MM.1S (cell line): ENCODE data around the gene MIOX.

Experiments used
- EZH2phosphoT487 ChIP-seq: fragments of 300-600 bp; sonication (generic); IDR thresholded peaks from 2 replicates; pipeline ENCODE4 v1.6.1; 2018; ENCODE audit warnings: antibody characterized with exemption, low read length
- TF ChIP-seq, protein P1 (sequence below): fragments of 300-600 bp; sonication (generic); IDR thresholded peaks from 2 replicates; pipeline ENCODE4 v1.5.1; 2016; ENCODE audit warnings: antibody characterized with exemption, low read length, mixed read lengths

DNA sequence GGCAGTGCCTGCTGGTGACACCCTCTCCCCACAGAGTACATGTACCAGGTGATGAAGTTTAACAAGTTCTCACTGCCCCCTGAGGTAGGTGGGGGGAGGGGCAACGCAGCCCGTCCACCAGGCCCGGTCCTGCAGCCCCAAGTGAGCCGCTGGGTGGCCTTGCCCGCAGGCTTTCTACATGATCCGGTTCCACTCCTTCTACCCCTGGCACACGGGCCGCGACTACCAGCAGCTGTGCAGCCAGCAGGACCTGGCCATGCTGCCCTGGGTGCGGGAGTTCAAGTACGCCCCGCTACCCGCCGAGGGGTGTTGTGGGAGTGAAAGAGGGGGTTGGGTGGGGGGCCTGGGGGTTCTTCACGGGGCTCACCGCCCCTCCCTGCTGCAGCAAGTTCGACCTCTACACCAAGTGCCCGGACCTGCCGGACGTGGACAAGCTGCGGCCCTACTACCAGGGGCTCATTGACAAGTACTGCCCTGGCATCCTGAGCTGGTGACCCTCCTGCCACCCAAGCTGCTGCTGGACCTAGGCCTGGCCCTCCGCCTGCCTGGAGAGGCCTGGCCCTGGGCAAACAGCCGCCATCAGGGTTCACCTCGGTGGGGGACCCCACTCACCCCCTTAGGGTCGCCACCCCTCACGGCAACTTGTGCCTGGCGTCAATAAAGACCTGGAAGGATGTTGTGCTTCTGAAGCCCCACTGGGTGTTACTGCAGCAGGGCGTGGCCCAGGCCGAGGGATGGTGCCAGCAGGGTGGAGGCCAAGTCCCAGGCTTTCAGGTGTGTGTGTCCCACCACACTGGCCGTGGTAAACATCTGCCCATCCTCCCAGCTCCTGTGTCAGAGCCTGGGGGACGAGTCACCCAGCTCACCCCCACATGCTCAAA lies 2.9 kb downstream of the MIOX start:
- TF ChIP-seq, protein P1, sequence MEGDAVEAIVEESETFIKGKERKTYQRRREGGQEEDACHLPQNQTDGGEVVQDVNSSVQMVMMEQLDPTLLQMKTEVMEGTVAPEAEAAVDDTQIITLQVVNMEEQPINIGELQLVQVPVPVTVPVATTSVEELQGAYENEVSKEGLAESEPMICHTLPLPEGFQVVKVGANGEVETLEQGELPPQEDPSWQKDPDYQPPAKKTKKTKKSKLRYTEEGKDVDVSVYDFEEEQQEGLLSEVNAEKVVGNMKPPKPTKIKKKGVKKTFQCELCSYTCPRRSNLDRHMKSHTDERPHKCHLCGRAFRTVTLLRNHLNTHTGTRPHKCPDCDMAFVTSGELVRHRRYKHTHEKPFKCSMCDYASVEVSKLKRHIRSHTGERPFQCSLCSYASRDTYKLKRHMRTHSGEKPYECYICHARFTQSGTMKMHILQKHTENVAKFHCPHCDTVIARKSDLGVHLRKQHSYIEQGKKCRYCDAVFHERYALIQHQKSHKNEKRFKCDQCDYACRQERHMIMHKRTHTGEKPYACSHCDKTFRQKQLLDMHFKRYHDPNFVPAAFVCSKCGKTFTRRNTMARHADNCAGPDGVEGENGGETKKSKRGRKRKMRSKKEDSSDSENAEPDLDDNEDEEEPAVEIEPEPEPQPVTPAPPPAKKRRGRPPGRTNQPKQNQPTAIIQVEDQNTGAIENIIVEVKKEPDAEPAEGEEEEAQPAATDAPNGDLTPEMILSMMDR: no peak
- no peak for TF ChIP-seq EZH2phosphoT487
